Epithelial cell of proximal tubule (primary cell): ENCODE results near the gene EXOG. TPM values are rescaled to one million over a fixed set of nuclear protein-coding genes. Genes with fewer than 3 reads are reported as not detected.

Experiments used
- DNase-seq: peaks from one replicate; pipeline ENCODE4 v3.0.0-alpha.2; 2011; ENCODE audit warnings: low read depth
- H3K4me3 ChIP-seq: 2 replicates; pipeline ENCODE4 v1.5.1; 2011; ENCODE audit warnings: low read depth, mild to moderate bottlenecking, low read length
- total RNA-seq: library from RNA; depleted of rRNA; stranded (reverse); fragments of >200 nt; gene quantifications from 2 replicates; pipeline ENCODE4 v1.2.3, GENCODE V29; 2015
- TF ChIP-seq, protein P1 (sequence below): conservative IDR thresholded peaks from 2 replicates; pipeline ENCODE4 v1.5.1; 2012; ENCODE audit warnings: low read depth, mild to moderate bottlenecking, low read length

The EXOG gene
- total RNA-seq, 1 donor from 2014 or later = 1.8 TPM

DNA sequence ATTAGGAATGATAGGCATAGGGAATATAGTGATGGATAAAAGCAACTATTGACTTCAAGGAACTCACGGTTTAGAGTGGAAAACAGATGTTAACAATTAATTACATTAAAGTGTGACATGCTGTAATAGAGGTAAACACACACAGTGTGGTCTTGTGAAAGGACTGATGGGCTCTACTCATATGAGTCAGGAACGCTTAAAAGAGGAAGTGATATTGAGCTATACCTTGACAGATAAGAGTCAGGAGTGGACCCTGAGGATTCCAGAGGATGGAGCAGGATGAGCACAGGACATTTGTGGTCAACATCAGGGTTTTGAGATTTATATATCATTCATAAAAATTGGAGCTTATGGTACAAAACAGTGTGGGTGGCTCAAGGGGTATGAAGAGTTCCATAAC lies 11.0 kb downstream of the EXOG start:
- DNase-seq = no peak
- TF ChIP-seq, protein P1, sequence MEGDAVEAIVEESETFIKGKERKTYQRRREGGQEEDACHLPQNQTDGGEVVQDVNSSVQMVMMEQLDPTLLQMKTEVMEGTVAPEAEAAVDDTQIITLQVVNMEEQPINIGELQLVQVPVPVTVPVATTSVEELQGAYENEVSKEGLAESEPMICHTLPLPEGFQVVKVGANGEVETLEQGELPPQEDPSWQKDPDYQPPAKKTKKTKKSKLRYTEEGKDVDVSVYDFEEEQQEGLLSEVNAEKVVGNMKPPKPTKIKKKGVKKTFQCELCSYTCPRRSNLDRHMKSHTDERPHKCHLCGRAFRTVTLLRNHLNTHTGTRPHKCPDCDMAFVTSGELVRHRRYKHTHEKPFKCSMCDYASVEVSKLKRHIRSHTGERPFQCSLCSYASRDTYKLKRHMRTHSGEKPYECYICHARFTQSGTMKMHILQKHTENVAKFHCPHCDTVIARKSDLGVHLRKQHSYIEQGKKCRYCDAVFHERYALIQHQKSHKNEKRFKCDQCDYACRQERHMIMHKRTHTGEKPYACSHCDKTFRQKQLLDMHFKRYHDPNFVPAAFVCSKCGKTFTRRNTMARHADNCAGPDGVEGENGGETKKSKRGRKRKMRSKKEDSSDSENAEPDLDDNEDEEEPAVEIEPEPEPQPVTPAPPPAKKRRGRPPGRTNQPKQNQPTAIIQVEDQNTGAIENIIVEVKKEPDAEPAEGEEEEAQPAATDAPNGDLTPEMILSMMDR = no peak
- H3K4me3 ChIP-seq = no peak overlapping the region

GRCh38 chr3:38509732-38510131 lies 13.6 kb downstream of the EXOG start:
- H3K4me3 ChIP-seq = no peak overlapping the region
- TF ChIP-seq, protein P1 = no peak
- no peak for DNase-seq

DNA sequence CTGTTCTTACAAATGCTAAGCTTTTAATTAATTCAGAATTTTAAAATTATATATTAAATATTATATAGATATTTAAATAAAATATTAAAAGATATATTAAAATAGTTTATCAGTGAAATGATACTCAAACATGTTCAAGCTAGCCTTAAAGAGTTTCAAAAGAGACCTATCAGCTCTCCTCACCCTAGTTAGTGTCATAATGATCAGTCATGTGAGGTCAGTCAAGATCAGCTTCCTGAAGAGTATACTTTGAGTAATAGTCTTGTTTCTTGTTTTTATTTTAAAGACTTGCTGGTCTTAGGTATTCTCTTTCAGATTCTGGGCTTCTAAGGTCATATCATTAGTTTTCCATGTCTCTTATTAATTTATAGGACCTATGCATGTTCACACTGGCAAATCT lies 14.5 kb downstream of the EXOG start:
- H3K4me3 ChIP-seq = no peak overlapping the region
- no peak for DNase-seq
- TF ChIP-seq, protein P1 = no peak

- H3K4me3 ChIP-seq = no peak overlapping the region
- TF ChIP-seq, protein P1 = no peak
- no peak for DNase-seq
These were observed 15.4 kb downstream of the EXOG start for GRCh38 chr3:38511546-38511945.

DNA sequence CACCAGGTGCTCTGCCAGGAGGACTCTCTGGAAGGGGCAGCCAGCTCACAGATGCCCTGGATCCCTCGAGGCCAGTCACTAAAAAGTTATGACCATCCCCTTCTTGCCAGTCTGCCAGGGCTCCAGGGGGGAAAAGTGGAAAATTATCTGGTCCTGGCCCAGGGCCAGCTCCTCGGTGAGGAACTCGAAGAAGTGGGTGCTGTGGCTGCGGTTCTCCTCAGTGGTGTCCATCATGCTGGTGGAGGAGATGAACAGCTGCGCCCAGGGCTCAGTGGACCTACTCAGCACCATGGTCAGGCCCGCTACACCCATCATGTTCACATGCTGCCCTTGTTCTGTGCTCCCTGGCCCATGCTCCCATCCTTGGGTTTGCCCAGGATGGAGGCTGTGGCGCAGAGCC lies 19.2 kb downstream of the EXOG start:
- no peak overlapping the region for H3K4me3 ChIP-seq
- no peak for DNase-seq
- TF ChIP-seq, protein P1 = no peak

- no peak for DNase-seq
- H3K4me3 ChIP-seq = no peak overlapping the region
- TF ChIP-seq, protein P1 = no peak
These were observed 20.5 kb downstream of the EXOG start for GRCh38 chr3:38516669-38517068.

DNA sequence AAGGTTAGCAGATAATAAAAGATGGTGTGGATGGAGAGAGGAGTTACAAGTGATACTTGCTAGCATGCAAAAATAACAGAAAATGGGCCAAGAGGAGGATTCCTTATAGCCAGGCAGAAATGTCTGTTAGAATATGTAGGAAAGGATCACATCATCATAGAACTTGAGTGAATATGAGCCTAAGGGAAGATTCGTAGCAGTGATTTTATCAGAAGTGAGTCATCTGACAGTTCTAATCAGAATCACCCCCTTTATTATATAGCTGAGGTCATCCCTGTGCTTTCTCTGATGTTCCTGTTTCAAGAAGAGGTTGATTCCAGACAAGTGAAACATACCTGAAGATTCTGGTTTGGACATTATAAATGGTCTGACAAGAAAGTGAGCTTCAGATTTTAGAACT lies 22.9 kb downstream of the EXOG start:
- TF ChIP-seq, protein P1 = no peak
- DNase-seq = no peak

More for the DNA sequence above, 22.9 kb downstream of the EXOG start:
- H3K4me3 ChIP-seq = no peak overlapping the region
